OCI-LY3 (cell line): ENCODE results near the gene RTCA.

ENCODE experiments used
- H2AFZ ChIP-seq: fragments of 200-600, 300-600 bp; shearing (Covaris generic); 2 replicates; pipeline ENCODE4 v1.6.0; 2014; ENCODE audit warnings: antibody characterized with exemption, low read depth, low read length
- H3K27ac ChIP-seq: fragments of 200-600, 300-600 bp; sonication (generic); 2 replicates; pipeline ENCODE4 v1.5.1; 2014; ENCODE audit warnings: mild to moderate bottlenecking, low read length, moderate library complexity, mixed read lengths
- H3K27me3 ChIP-seq: fragments of 200-600, 300-600 bp; sonication (generic); 2 replicates; pipeline ENCODE4 v1.6.1; 2014; ENCODE audit warnings: low read depth, low read length, mixed read lengths
- H3K36me3 ChIP-seq: fragments of 200-600, 300-600 bp; sonication (generic); replicated peaks from 2 replicates; pipeline ENCODE3; 2014; ENCODE audit warnings: low read depth, low read length, mixed read lengths
- H3K4me1 ChIP-seq: fragments of 300-600, 200-600 bp; sonication (generic); 2 replicates; pipeline ENCODE4 v1.6.1; 2014; ENCODE audit warnings: low read length, mixed read lengths
- H3K4me2 ChIP-seq: fragments of 200-600, 300-600 bp; sonication (generic); 2 replicates; pipeline ENCODE4 v1.6.1; 2014; ENCODE audit warnings: low read length, mixed read lengths
- H3K4me3 ChIP-seq: fragments of 300-600, 200-600 bp; sonication (generic); 2 replicates; pipeline ENCODE4 v1.5.1; 2014; ENCODE audit warnings: antibody characterized with exemption, mild to moderate bottlenecking, low read length, moderate library complexity
- H3K79me2 ChIP-seq: fragments of 300-600, 200-600 bp; shearing (Covaris generic); 2 replicates; pipeline ENCODE4 v1.6.1; 2014; ENCODE audit warnings: mild to moderate bottlenecking, low read length, mixed read lengths
- H3K9ac ChIP-seq: fragments of 300-600, 200-600 bp; shearing (Covaris generic); 2 replicates; pipeline ENCODE4 v1.6.0; 2014; ENCODE audit warnings: mild to moderate bottlenecking, low read length, moderate library complexity
- H3K9me3 ChIP-seq: fragments of 200-600, 300-600 bp; shearing (Covaris generic); 2 replicates; pipeline ENCODE4 v1.6.1; 2014; ENCODE audit warnings: low read length, mixed read lengths; ENCODE audit not compliant: insufficient read depth
- H4K20me1 ChIP-seq: fragments of 200-600, 300-600 bp; sonication (generic); 2 replicates; pipeline ENCODE4 v1.6.1; 2016; ENCODE audit warnings: low read length, mixed read lengths; ENCODE audit not compliant: insufficient read depth
- EZH2phosphoT487 ChIP-seq: fragments of 200-600 bp; shearing (Covaris generic); IDR thresholded peaks from 2 replicates; pipeline ENCODE4 v1.6.1; 2018; ENCODE audit warnings: antibody characterized with exemption, mixed run types, low read depth
- TF ChIP-seq, protein P1 (sequence below): fragments of 200-600, 300-600 bp; sonication (generic); IDR thresholded peaks from 2 replicates; pipeline ENCODE4 v1.5.1; 2014; ENCODE audit warnings: antibody characterized with exemption, low read length, low read depth

The RTCA gene

GRCh38 chr1:100340494-100340893 is 74.5 kb downstream of the RTCA start:
- no peak overlapping the region for H3K4me2 ChIP-seq
- no peaks in the 10 kb centered on the region for H3K9me3 ChIP-seq
- TF ChIP-seq EZH2phosphoT487: no peak
- TF ChIP-seq, protein P1, sequence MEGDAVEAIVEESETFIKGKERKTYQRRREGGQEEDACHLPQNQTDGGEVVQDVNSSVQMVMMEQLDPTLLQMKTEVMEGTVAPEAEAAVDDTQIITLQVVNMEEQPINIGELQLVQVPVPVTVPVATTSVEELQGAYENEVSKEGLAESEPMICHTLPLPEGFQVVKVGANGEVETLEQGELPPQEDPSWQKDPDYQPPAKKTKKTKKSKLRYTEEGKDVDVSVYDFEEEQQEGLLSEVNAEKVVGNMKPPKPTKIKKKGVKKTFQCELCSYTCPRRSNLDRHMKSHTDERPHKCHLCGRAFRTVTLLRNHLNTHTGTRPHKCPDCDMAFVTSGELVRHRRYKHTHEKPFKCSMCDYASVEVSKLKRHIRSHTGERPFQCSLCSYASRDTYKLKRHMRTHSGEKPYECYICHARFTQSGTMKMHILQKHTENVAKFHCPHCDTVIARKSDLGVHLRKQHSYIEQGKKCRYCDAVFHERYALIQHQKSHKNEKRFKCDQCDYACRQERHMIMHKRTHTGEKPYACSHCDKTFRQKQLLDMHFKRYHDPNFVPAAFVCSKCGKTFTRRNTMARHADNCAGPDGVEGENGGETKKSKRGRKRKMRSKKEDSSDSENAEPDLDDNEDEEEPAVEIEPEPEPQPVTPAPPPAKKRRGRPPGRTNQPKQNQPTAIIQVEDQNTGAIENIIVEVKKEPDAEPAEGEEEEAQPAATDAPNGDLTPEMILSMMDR: no peak
- no peaks in the 10 kb centered on the region for H3K79me2 ChIP-seq
- H3K27ac ChIP-seq: no peak overlapping the region
- no peak overlapping the region for H3K9ac ChIP-seq
- H4K20me1 ChIP-seq: no peaks in the 10 kb centered on the region
- H3K4me3 ChIP-seq: no peak overlapping the region
- H3K27me3 ChIP-seq: no peaks in the 10 kb centered on the region
- H3K4me1 ChIP-seq: no peaks in the 10 kb centered on the region
- no peak overlapping the region for H2AFZ ChIP-seq
- H3K36me3 ChIP-seq: no peaks in the 10 kb centered on the region

GRCh38 chr1:100342348-100342747 is 76.3 kb downstream of the RTCA start:
- H3K79me2 ChIP-seq: no peaks in the 10 kb centered on the region
- no peaks in the 10 kb centered on the region for H3K27me3 ChIP-seq
- no peak overlapping the region for H2AFZ ChIP-seq
- H3K9me3 ChIP-seq: no peaks in the 10 kb centered on the region
- no peak overlapping the region for H3K9ac ChIP-seq
- no peak for TF ChIP-seq EZH2phosphoT487
- TF ChIP-seq, protein P1: no peak
- H3K4me3 ChIP-seq: no peak overlapping the region
- H3K4me2 ChIP-seq: no peak overlapping the region
- H3K36me3 ChIP-seq: no peaks in the 10 kb centered on the region
- H4K20me1 ChIP-seq: no peaks in the 10 kb centered on the region
- no peaks in the 10 kb centered on the region for H3K4me1 ChIP-seq
- H3K27ac ChIP-seq: no peak overlapping the region
